NCI-H82 treated with DMSO at 0.1 percent for 48 hours (cell line): ENCODE results near the gene NFXL1.

Experiments used
- DNase-seq: peaks from one replicate; lab custom pipeline; 2025; ENCODE audit not compliant: unreplicated experiment; lab: John Stamatoyannopoulos, UW

NFXL1 gene

DNA sequence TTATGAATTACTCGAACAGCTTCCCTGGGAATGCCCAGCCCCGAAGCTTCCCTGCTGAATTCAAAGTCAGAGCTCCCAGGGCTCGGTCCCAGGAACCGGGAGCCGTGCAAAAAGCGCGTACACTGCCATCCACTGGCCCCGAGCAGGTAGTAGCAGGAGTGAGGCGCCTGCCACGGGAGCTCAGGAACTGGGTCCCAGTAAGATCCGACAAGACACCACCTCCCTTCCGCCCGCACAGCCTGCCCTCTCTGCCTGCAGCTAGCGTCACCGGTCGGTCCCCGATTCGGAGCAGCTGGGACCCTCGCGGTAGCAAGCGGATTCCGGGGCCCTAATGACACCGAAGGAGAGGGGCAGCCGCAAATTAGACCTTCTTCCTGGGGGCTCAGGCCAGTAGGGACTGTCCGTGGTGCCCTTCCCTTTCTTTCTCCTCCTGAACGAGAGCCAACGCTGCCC lies 77.7 kb downstream of the NFXL1 start:
- peak; percentile 80 for DNase-seq

DNA sequence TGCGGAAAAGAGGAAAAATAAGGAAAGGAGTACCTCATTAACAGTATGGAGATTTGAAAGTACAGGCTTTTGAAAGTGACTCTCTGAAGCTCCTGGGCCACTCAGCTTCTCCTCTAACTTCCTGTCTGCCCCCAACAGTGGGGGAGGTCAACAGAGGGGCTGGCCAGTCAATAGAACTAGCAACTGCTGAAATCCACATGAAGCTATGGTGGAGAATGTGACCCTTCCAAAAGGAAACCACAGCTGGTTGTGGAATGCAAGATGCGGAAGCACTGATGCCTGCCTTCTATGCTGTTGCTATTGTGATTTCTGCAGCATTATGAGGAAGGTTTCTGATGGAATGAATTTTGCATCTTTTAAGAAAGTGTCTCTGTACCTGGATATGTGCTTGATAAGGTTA lies 78.9 kb downstream of the NFXL1 start:
- DNase-seq = no peak

DNA sequence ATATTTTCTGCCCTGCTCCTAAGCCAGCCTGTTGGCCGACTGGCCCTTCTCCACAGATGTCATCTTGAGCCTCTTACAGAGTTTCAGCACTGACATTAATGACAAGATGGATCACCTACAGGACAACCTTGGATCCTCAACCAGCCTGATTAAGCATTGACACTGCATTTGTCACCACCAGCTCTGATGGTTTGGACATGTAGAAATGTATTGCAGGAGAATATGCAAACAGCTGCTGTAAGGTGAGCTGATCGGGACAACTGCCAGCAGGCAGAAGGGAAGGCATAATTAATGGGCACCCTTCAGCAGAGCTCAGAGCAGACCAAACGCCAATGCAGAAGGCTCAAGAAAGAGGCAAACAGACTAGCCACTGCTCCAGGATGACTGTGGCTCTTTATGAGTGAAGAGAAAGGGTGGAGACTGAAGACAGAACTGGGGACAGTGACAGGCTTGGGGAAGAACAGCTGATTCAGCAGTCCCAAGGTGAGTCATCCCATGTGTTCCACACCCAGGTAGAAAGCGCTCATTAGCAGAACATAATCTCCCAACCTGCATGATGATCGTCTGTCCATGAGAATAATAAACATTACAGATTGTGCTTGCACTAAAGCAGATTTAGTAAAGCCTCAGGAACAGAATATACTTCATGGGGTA lies 83.2 kb downstream of the NFXL1 start:
- peak; percentile 83 for DNase-seq

DNA sequence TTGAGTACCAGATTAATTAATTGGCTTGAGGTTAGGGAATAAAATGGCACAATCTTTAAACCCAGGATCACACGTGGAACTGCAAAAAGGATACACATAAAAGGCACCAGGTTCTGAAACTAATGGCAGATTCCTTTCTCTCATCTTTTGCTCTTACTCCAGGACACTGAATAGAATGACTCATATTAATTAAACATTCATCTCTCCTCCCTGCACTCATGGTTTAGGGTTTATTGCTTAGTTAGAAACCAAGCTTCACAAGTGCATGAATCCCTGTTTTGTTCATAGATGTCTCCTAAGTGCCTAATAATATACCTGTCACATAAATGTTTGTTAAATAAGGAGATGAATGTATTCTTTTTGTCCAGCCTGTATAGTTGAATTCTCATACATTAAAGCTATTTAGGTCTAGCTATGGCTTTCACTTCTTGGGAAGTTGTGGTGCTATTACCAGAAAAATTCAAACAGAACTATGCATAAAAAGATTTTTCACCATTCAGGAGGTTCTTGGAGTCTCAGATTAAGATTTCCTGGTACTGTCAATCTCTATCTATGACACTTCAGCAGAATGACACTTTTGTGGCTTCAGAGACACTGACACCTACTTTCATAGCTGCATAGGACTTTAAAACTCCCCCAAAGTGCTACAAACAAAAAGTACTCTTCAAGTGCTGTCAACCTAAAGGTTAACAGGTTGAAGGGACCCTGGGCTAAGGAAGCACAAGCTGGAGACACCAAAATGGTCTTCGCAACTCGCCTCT lies 83.9 kb downstream of the NFXL1 start:
- no peak for DNase-seq

DNA sequence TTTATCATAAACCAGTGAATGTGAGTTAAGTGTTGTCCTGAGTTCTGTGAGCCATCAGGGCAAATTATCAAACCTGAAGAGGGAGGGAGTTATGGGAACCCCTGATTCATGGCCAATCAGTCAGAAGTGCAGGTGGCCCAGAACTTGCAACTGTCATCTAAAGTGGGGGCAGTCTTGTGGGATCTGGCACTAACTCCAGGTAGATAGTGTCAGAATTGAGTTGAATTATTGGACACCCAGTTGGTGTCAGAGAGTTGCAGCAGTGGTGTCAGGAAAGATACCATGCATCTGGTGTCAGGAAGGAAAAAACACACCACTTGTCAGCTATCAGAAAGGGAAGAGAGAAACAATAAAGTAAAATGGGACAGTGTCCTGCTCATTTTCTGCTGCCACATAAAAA lies 84.9 kb downstream of the NFXL1 start:
- no peak for DNase-seq

DNA sequence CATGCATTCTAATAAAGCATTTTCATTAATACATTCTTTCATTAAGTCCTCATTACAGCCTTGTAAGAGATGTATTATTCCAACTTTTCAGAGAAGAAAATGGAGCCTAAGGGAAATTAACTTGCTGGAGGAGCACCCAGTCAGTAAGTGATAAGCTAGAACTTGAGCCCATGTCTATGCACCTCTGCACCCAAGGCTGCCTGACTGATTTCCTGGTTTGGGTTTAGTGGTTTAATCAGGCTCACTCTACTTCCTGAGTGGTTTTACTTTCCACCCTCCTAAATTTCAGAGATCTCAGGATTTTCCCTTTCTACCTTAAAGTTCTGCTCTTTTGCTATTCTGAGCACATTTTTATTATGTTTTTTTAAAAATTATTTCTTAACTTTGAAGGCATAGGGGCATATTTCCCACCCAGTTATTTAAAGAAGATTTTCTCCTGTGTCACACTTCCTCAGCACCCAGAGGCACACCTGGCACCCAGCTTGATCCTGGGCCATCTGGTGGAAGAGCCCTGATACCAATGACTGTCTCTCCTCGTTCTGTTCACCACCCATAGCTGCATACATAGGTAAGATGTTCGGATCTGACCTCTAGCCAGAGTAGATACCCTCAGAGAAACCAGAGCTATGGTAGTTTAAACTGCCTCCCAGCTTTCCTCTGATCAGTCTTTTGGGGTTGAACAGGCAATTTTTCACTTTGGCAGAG lies 86.9 kb downstream of the NFXL1 start:
- DNase-seq = no peak

DNA sequence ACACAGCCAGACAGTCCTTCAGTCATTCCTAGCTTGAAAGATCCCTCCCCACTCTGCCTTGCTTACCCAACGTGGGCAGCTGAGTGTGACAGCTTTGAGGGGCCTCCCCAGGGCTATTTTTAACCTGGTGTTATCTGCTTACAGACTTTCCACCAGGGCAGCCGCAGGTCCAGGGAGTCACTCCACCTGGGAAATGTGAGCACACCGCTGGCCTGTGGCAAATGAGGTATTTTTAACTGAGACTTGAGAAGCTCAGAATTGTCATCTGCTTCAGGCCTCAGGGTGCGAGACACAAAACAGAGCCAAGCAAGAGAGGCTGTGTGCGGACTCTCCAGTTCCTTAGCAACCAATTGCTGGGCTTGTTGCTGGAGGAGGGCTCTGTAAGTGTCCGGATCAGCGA lies 89.5 kb downstream of the NFXL1 start:
- no peak for DNase-seq

DNA sequence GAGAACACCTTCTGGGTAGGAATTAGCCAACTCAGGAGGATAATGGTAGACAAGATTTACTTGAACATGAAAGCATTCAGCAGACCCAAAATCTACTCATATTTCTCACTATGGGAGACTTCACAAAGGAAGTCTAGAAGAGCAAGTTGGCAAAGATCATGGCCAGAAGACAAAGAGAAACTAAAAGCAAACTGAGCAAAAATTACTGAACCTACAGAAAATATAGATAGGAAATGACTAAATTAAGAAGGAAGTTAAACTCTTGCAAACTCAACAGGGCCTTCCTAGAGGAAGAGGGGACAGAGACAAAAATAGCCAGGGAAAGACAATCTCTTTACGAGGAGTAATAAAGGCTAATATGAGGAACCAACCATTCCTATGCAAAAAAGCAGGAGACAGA lies 95.2 kb downstream of the NFXL1 start:
- no peak for DNase-seq

DNA sequence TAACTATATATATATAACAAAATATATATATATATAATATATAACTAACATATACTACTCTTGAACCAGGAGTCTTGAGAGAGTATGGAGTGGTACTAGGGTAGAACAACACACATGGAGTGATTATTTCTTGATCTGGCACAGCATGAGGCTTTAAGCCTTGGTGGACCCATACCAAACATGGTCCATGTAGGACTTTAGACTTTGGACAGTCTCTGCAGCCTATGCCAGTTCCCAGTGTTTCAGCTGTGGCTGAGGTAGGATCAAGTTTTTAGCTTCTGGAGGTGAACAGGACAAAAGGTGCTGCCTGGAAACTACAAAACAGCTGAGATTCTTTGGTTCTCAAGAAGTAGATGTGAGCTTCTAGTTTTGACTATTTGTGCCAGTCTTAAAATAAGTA lies 97.1 kb downstream of the NFXL1 start:
- DNase-seq = no peak

DNA sequence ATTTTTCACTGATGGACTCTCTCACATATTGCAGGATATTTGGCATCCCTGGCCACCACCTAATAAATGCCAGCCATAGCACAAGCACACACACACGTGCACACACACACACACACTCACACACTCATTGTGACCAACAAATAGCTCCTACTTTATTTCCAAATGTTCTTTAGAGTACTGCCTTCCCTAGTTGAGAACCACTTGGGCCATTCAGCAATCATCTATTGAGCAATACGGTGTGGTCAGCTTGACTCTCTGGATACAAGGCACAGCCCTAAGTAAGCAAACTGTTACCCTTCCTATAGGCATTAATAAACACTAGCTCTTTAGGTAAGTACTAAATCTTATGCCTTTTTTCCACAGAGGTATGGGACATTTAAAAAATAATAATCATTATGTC lies 97.6 kb downstream of the NFXL1 start:
- DNase-seq = no peak

DNA sequence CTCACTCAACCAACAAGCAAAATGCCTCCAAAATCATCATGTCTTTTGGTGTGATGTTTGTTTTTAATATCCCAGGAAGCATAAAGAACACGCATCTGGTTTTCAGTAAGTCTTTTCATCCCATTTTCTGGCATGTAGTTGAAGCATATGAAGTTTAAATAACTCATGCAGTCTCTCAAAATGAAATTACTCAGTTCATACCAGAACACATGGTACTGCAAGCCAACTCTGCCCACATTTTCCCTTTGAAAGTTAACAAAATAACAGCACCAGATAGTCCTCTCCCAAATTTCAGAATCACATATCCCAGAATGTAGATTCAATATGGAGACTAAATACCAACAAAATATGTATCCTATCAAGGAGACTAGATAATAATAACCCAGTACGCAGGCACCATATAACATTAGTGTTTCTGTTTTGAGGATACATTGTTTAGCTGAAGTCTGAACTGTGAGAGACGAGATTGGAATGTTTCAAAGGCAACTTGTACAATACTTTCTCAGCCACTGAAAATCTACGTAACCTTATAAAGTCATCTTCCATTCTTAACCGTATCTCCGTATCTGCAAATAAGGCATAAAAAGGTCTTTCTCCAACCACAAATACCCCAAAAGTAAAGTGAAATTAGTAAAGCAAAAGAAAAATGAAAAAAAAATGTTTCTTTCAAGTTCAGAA lies 99.6 kb downstream of the NFXL1 start:
- no peak for DNase-seq

DNA sequence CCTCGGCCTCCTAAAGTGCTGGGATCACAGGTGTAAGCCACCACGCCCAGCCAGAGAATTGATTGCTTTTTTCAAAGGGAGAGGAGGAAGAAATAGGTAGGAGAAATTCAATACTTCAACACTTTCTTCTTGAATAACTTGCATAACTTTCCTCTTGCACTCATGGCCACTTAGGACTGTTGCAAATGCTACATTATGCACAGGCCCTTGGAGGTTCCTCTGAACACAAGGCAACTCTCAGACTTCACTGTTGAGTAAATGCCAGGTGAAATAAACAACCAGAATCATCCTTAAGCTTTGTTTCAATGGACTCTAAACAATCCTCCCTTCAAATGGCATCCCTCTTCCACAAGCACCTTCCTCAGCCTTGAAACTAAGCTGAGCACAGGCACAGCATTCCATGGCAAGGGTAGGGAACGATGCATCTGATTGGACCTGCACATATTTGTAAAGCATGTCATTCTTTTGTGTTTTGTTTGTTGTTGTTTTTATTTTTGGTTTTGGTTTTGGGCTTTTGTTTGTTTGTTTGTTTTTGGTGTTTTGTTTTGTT lies 104.7 kb downstream of the NFXL1 start:
- DNase-seq = no peak

DNA sequence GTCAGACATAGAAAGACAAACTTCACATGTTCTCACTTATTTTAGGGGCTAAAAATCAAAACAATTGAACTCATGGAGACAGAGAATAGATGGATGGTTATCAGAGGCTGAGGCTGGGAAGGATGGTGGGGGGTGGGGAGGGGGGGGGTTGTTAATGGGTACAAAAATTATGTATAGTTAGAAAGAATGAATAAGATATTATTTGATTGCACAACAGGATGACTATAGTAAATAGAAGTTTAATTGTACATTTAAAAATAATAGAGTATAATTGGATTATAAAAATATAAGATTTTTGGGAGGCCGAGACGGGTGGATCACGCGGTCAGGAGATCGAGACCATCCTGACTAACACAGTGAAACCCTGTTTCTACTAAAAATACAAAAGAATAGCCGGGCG lies 109.8 kb downstream of the NFXL1 start:
- no peak for DNase-seq

DNA sequence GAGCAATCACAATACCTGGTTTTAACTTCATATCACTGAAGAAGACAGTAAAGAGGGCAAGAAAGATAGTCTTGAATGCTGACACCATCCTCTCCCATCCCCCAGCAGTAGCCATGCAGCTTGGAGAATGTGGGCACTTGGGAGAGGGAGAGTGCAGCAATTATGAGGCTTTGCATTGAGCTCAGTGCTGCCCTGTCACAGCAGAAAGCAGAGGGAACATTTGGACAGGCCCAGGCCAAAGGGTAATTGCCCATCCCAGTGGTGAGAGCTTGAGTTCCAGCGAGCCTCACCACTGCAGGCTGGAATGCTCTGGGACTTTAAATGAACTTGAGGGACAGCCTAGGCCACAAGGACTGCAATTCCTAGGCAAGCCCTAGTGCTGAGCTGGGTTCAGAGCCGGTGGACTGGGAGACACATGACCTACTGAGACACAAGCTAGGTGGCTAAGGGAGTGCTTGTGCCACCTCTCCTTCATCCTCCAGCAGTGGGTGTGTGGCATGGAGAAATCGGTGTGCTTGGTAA lies 112.8 kb downstream of the NFXL1 start:
- DNase-seq = no peak

DNA sequence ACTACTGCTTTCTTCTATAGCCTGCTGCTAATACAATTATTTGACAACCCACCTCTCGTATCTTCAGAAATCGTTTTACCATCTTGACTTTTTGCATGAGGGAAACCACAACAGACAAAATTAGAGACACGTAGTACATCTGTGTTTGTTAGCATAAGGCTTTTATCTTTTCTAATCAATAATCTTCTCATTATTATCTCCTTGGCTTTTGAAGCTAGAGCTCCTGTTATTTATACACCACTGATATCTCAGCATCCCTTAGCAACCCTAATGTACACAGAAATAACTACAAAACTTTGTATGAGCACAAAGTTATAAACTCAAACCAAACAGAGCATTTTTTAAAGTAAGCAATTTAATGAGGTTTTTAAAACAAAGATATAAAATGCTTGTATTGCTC lies 116.2 kb downstream of the NFXL1 start:
- no peak for DNase-seq
